Measurements from ENCODE around the gene HBP1. TPM values are rescaled to one million over a fixed set of nuclear protein-coding genes. Genes with fewer than 3 reads are reported as not detected.

The HBP1 gene
- total and polyA plus RNA-seq, 7 donors: 34.2 to 172 (median 104) TPM

GRCh38 chr7:107251963-107252362, 83.2 kb downstream of the HBP1 start:
- Histone ChIP-seq H3K9me3 (no peaks in the 10 kb centered on the region), H3K27me3 (no peaks in the 10 kb centered on the region), H3K36me3 (peaks cover 0 to 12% (median 8%) of the 10 kb centered on the region in 4 donors), H3K4me3 (no peak overlapping the region), H3K4me1 (no peaks in the 10 kb centered on the region), H3K27ac (no peak overlapping the region)
- no peak for DNase-seq
- no peak for TF ChIP-seq POLR2A (IDR thresholded peaks at IDR 0.05)
- TF ChIP-seq POLR2AphosphoS5 (IDR thresholded peaks at IDR 0.05): no peak
- TF ChIP-seq EP300 (IDR thresholded peaks at IDR 0.05): no peak
- 91% methylated on average over 3 of the region's 3 CpGs for WGBS, 2 donors
- intact Hi-C loops (cut with DNase I): no loop called here

Other genes starting within 250 kb of the HBP1 start
- 10 to 100 TPM; 20.2 to 40.0 (median 31.2) TPM for gene PRKAR2B, start 124.3 kb upstream of the HBP1 start, total RNA-seq
- gene PRKAR2B, start 124.3 kb upstream of the HBP1 start, polyA plus RNA-seq: 10 to 100 TPM in 2 of 3 donors, 1 to 10 TPM in 1; 8.1 to 12.6 (median 12.0) TPM

All from sigmoid colon (tissue), 7 donors.